IPS-NIHi11 (cell line): ENCODE measurements around the gene SLC25A51.

Experiments used
- DNase-seq: peaks from one replicate; pipeline ENCODE4 v3.0.0; 2012; ENCODE audit warnings: mixed read lengths, low spot score

SLC25A51 gene

GRCh38 chr9:37903647-37904444 is at the start of gene SLC25A51:
TSS of gene SLC25A51 (minus strand) at chr9:37904127. CDS start at chr9:37888550, 15,577 bp downstream.
- DNase-seq, result peak; percentile 98

GRCh38 chr9:37953206-37953774 is 49.4 kb upstream of the SLC25A51 start:
- DNase-seq, result no peak

GRCh38 chr9:37952731-37953130 is 48.8 kb upstream of the SLC25A51 start:
- no peak for DNase-seq

- DNase-seq, result no peak
These were observed 47.9 kb upstream of the SLC25A51 start for GRCh38 chr9:37951671-37952449.

- no peak for DNase-seq
These were observed 46.6 kb upstream of the SLC25A51 start for GRCh38 chr9:37950561-37950960.

GRCh38 chr9:37949576-37949975 is 45.6 kb upstream of the SLC25A51 start:
- no peak for DNase-seq

- no peak for DNase-seq
These were observed 44.6 kb upstream of the SLC25A51 start for GRCh38 chr9:37948417-37948980.

GRCh38 chr9:37947977-37948376 is 44.0 kb upstream of the SLC25A51 start:
- DNase-seq, result no peak

GRCh38 chr9:37947471-37947870 is 43.5 kb upstream of the SLC25A51 start:
- no peak for DNase-seq

GRCh38 chr9:37946971-37947370 is 43.0 kb upstream of the SLC25A51 start:
- DNase-seq, result no peak

- no peak for DNase-seq
These were observed 42.1 kb upstream of the SLC25A51 start for GRCh38 chr9:37946041-37946440.

- DNase-seq, result peak; percentile 44
These were observed 40.9 kb upstream of the SLC25A51 start for GRCh38 chr9:37944671-37945481.

GRCh38 chr9:37944266-37944650 is 40.3 kb upstream of the SLC25A51 start:
- no peak for DNase-seq

GRCh38 chr9:37943345-37944265 is 39.7 kb upstream of the SLC25A51 start:
- no peak for DNase-seq

GRCh38 chr9:37942621-37943344 is 38.9 kb upstream of the SLC25A51 start:
- DNase-seq, result no peak

GRCh38 chr9:37941253-37941652 is 37.3 kb upstream of the SLC25A51 start:
- DNase-seq, result no peak

GRCh38 chr9:37939575-37940095 is 35.7 kb upstream of the SLC25A51 start:
- no peak for DNase-seq

GRCh38 chr9:37938121-37938891 is 34.4 kb upstream of the SLC25A51 start:
- DNase-seq, result no peak

- no peak for DNase-seq
These were observed 33.4 kb upstream of the SLC25A51 start for GRCh38 chr9:37937366-37937765.
